Neural progenitor cell (in vitro differentiated cells): ENCODE data around the gene SIGLEC6.

ENCODE experiments used
- EZH2 ChIP-seq: fragments of 200-600 bp; sonication (generic); IDR thresholded peaks from 2 replicates; pipeline ENCODE4 v1.6.1; 2017; ENCODE audit warnings: antibody characterized with exemption, mild to moderate bottlenecking, moderate library complexity
- EZH2phosphoT487 ChIP-seq: fragments of 200-600 bp; sonication (generic); IDR thresholded peaks from 2 replicates; pipeline ENCODE4 v1.6.1; 2017; ENCODE audit warnings: antibody characterized with exemption
- TF ChIP-seq, protein P1 (sequence below): fragments of 200-600 bp; sonication (generic); IDR thresholded peaks from 2 replicates; pipeline ENCODE4 v1.5.1; 2017; ENCODE audit warnings: antibody characterized with exemption, mild to moderate bottlenecking

DNA sequence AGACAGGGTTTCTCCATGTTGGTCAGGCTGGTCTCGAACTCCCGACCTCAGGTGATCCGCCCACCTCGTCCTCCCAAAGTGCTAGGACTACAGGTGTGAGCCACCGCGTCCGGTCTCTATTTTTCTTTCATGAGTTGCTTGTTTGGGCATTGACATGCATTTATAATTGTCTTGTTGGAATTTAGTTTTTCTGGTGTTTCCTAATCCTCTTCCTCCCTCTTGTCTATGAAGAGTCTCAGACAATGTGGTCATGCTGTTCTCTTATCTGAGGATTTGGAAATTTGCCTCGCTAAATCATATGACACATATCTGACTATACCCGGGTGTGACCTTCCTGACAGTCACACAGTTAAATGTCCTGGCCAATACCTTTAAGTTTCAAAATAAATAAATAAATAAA lies 60.5 kb downstream of the SIGLEC6 start:
- TF ChIP-seq, protein P1, sequence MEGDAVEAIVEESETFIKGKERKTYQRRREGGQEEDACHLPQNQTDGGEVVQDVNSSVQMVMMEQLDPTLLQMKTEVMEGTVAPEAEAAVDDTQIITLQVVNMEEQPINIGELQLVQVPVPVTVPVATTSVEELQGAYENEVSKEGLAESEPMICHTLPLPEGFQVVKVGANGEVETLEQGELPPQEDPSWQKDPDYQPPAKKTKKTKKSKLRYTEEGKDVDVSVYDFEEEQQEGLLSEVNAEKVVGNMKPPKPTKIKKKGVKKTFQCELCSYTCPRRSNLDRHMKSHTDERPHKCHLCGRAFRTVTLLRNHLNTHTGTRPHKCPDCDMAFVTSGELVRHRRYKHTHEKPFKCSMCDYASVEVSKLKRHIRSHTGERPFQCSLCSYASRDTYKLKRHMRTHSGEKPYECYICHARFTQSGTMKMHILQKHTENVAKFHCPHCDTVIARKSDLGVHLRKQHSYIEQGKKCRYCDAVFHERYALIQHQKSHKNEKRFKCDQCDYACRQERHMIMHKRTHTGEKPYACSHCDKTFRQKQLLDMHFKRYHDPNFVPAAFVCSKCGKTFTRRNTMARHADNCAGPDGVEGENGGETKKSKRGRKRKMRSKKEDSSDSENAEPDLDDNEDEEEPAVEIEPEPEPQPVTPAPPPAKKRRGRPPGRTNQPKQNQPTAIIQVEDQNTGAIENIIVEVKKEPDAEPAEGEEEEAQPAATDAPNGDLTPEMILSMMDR, result no peak
- TF ChIP-seq EZH2, result no peak
- TF ChIP-seq EZH2phosphoT487, result no peak
